Body of pancreas (tissue), 4 donors: ENCODE data around the gene COL23A1. TPM values are rescaled to one million over a fixed set of nuclear protein-coding genes. Genes with fewer than 3 reads are reported as not detected.

ENCODE experiments used
- ATAC-seq: fragments of 150-250 bp; one replicate; pipeline ENCODE4 v1.9.1; 2016
- DNase-seq, 4 donors: peaks; one replicate each; pipeline ENCODE4 v3.0.0-alpha.2; 2019
- H3K27ac ChIP-seq, 4 donors: fragments of 200-600 bp; sonication (generic); 1 replicate in 3 of 4; 2 replicates in 1 of 4; pipeline versions ENCODE4 v1.5.1 to v1.6.1; 2016 to 2019; ENCODE audit warnings: mild to moderate bottlenecking in 1 of 4, mixed read lengths in 1 of 4, moderate library complexity in 1 of 4
- H3K27me3 ChIP-seq, 2 donors: fragments of 200-600 bp; sonication (generic); one replicate each; pipeline ENCODE4 v1.6.0; 2016; ENCODE audit warnings: mild to moderate bottlenecking in 1 of 2
- H3K36me3 ChIP-seq, 2 donors: fragments of 200-600 bp; sonication (generic); replicated peaks in 1 of 2; 2 replicates each; pipeline ENCODE4 v1.5.1; 2016; ENCODE audit warnings: low read depth in 2 of 2; ENCODE audit not compliant: insufficient read depth in 1 of 2
- H3K4me1 ChIP-seq: fragments of 200-600 bp; sonication (generic); one replicate; pipeline ENCODE4 v1.6.0; 2016
- H3K4me3 ChIP-seq, 2 donors: fragments of 200-600 bp; sonication (generic); 1 replicate in 1 of 2; 2 replicates in 1 of 2; pipeline ENCODE4 v1.5.1; 2016 to 2019
- H3K9me3 ChIP-seq, 3 donors: fragments of 200-600 bp; sonication (generic); 1 replicate in 2 of 3; 2 replicates in 1 of 3; pipeline ENCODE4 v1.5.1; 2016
- CTCF ChIP-seq, 7 experiments: fragments of 450-650 bp in 4 of 7; fragments of 200-600 bp in 3 of 7; sonication (generic) in 3 of 7; IDR thresholded peaks; one replicate each; pipeline ENCODE4 v1.5.1; 2016 to 2019; ENCODE audit warnings: antibody characterized with exemption in 7 of 7
- POLR2A ChIP-seq, 3 donors: fragments of 450-650 bp; IDR thresholded peaks; one replicate each; pipeline ENCODE4 v1.6.1; 2016; ENCODE audit warnings: antibody characterized with exemption in 3 of 3, mild to moderate bottlenecking in 2 of 3
- WGBS, 2 donors: methylation state at CpG; one replicate each; pipeline ENCODE4 v1.1.5; 2017; 5-methylcytosine and 5-hydroxymethylcytosine counted together
- intact Hi-C: fragments of 100-400 bp; cut with DNase I; formaldehyde crosslinking; loops from one replicate; pipeline ENCODE4 v1.15.1; 2023
- total RNA-seq, 2 donors: library from RNA; depleted of rRNA; stranded (reverse); fragments of >200 nt; gene quantifications; one replicate each; pipeline ENCODE4 v1.1.0, GENCODE V29; 2016

The COL23A1 gene
- total RNA-seq, 2 donors from 2014 or later = not detected

- WGBS, 2 donors = 28 to 51% methylated on average over 5 to 13 of the region's 13 CpGs
- intact Hi-C loops = no loop called here
- DNase-seq (no peak), ATAC-seq (no peak)
- TF ChIP-seq POLR2A (IDR thresholded peaks at IDR 0.05) (no peak), CTCF (IDR thresholded peaks at IDR 0.05) (no peak)
- Histone ChIP-seq H3K27me3 (peaks cover 0 to 4% of the 10 kb centered on the region in 2 donors), H3K4me1 (no peaks in the 10 kb centered on the region), H3K4me3 (no peak overlapping the region), H3K36me3 (no peaks in the 10 kb centered on the region), H3K9me3 (no peaks in the 10 kb centered on the region), H3K27ac (no peak overlapping the region)
These were observed 204.7 kb downstream of the COL23A1 start for GRCh38 chr5:178385496-178385890.

GRCh38 chr5:178384816-178385495 lies 205.2 kb downstream of the COL23A1 start:
- DNase-seq = no peak
- Histone ChIP-seq H3K4me1 (no peaks in the 10 kb centered on the region), H3K27ac (no peak overlapping the region), H3K4me3 (no peak overlapping the region), H3K27me3 (peaks cover 0 to 4% of the 10 kb centered on the region in 2 donors), H3K36me3 (no peaks in the 10 kb centered on the region), H3K9me3 (no peaks in the 10 kb centered on the region)
- TF ChIP-seq CTCF (IDR thresholded peaks at IDR 0.05) (no peak), POLR2A (IDR thresholded peaks at IDR 0.05) (no peak)
- no peak for ATAC-seq
- intact Hi-C loops = no loop called here
- 62 to 64% methylated on average over 13 to 15 of the region's 15 CpGs for WGBS, 2 donors

- WGBS, 2 donors = 34 to 42% methylated on average over 20 to 42 of the region's 42 CpGs
- H3K36me3 ChIP-seq = no peaks in the 10 kb centered on the region
- no peaks in the 10 kb centered on the region for H3K4me1 ChIP-seq
- ATAC-seq (no peak), DNase-seq (no peak)
- H3K27ac ChIP-seq = no peak overlapping the region
- no peaks in the 10 kb centered on the region for H3K9me3 ChIP-seq
- H3K4me3 ChIP-seq = no peak overlapping the region
- no peak for TF ChIP-seq POLR2A (IDR thresholded peaks at IDR 0.05)
- TF ChIP-seq CTCF (IDR thresholded peaks at IDR 0.05) = no peak
- intact Hi-C loops = no loop called here
- H3K27me3 ChIP-seq = peaks cover 0 to 4% of the 10 kb centered on the region in 2 donors
These were observed 206.0 kb downstream of the COL23A1 start for GRCh38 chr5:178383919-178384815.

GRCh38 chr5:178383301-178383918 lies 206.8 kb downstream of the COL23A1 start:
- no peaks in the 10 kb centered on the region for H3K9me3 ChIP-seq

More at GRCh38 chr5:178383301-178383918, 206.8 kb downstream of the COL23A1 start:
- DNase-seq (no peak), ATAC-seq (no peak)
- Histone ChIP-seq H3K27me3 (peaks cover 0 to 4% of the 10 kb centered on the region in 2 donors), H3K36me3 (no peaks in the 10 kb centered on the region), H3K4me1 (no peaks in the 10 kb centered on the region), H3K27ac (no peak overlapping the region), H3K4me3 (no peak overlapping the region)
- TF ChIP-seq CTCF (IDR thresholded peaks at IDR 0.05) (no peak), POLR2A (IDR thresholded peaks at IDR 0.05) (no peak)
- intact Hi-C loops = no loop called here
- WGBS, 2 donors = 77 to 79% methylated on average over 9 to 13 of the region's 13 CpGs
